GM13977 (cell line): ENCODE results near the gene SRCAP.

Source experiments
- DNase-seq: peaks from one replicate; pipeline ENCODE4 v3.0.0; 2012; ENCODE audit warnings: low spot score
- CTCF ChIP-seq: IDR thresholded peaks from 2 replicates; pipeline ENCODE4 v1.5.1; 2012; ENCODE audit warnings: mild to moderate bottlenecking, control low read depth; ENCODE audit not compliant: insufficient read depth; ENCODE audit errors: extremely low read depth, missing control alignments
- in situ Hi-C: fragments of 300-500 bp; cut with MboI; formaldehyde crosslinking; loops from one replicate; pipeline ENCODE4 v1.12.0; 2022; ENCODE audit warnings: low sequenced_read_pairs, low pct_unique_long_range_greater_than_20kb, mixed read lengths, inconsistent platforms; ENCODE audit not compliant: unreplicated experiment

The SRCAP gene

GRCh38 chr16:30773826-30774225 is 74.9 kb downstream of the SRCAP start:
- DNase-seq: no peak
- no peak for TF ChIP-seq CTCF
- in situ Hi-C loops: no loop called here

GRCh38 chr16:30774367-30775130 is 75.6 kb downstream of the SRCAP start:
- in situ Hi-C loops: no loop called here
- no peak for TF ChIP-seq CTCF

DNA sequence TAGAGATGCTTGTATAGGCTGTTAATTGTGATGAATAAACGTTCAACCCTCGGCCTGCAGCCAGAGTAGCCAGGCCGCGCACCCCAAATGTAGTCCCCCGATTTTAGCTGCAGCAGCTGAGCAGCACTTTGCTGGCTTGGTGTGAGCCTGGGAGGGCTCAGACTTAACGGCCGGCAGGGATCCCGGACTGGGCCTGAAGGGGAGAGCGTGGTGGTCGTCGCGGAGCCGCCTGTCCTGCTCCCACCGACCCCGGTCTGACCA is 76.1 kb downstream of the SRCAP start:
- no peak for TF ChIP-seq CTCF
- in situ Hi-C loops: no loop called here
- DNase-seq: no peak

More at GRCh38 chr16:30774367-30775130, 75.6 kb downstream of the SRCAP start:
- DNase-seq: no peak

DNA sequence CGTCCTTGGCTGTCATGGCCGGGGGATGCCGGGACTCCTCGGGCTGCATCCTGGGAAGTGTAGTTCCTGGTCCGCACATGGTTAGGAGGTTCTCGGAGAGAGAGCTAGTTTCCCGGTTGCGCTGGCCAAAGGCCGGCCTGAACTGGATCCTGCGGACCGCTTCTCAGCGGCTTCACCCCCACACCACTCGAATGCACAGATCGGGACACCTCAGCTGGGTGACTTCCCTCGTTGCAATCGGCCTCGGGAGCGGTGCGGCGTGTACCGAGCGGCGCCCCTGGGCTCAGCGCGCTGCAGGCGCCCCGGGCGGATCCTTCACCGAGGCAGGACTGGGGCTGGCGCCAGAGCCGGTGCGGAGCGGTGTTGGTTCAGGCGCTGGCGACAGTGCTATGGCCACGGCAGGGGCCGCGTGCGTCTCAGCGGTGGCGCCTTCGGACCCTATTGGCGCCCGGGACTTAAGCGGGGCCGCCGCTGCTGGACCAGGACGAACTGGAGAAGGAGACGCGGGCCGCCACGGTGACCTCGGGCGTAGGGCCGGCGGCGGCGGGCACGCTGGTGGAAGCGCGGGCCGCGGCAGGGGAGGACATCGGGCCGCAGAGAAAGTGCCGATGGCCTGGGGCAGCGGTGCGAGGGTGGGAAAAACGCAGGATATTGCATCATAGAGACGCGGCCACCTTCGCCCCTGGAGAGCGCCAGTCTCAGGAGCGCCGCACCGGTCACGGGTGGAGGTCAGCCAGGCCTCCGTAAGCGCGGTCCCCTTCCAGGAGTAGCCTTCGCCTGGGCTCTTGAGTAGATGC is 76.6 kb downstream of the SRCAP start:
- DNase-seq: peak; percentile 86
- no peak for TF ChIP-seq CTCF

DNA sequence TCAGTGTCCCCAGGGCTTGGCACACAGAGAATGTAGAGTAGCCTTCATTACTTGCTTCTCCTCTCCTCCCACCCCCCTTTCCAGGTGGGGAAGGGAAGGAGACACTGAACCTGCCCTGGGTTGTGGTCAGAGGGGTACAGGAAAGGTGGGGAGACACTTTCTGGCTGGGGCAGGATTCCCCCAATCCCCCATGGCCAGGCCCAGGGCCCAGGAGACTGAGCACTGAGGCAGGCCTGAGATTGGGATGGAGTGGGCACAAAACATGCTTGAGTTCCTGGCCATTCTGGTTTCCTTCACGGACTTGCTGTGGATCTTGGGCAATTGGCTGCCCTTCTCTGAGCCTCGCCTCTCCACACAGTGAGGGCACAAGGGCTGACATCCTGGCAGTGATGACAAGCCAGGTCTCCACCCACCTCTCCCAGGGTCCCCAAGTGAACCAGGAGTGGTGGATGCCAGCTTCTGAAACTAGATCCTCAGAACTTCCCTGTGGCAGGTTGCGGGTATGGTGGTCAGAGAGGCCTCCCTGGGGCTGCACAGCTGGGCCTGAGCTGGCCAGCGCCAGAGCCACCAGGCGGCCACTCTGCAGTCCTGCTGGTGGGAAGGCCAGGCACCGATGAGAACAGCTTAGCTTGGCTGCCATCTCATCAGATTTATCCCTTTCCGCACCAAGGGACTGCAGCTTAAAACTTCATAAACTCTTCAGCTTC is 78.8 kb downstream of the SRCAP start:
- no peak for TF ChIP-seq CTCF
- in situ Hi-C loops: no loop called here

More for the DNA sequence above, 76.6 kb downstream of the SRCAP start:
- in situ Hi-C loops: no loop called here

DNA sequence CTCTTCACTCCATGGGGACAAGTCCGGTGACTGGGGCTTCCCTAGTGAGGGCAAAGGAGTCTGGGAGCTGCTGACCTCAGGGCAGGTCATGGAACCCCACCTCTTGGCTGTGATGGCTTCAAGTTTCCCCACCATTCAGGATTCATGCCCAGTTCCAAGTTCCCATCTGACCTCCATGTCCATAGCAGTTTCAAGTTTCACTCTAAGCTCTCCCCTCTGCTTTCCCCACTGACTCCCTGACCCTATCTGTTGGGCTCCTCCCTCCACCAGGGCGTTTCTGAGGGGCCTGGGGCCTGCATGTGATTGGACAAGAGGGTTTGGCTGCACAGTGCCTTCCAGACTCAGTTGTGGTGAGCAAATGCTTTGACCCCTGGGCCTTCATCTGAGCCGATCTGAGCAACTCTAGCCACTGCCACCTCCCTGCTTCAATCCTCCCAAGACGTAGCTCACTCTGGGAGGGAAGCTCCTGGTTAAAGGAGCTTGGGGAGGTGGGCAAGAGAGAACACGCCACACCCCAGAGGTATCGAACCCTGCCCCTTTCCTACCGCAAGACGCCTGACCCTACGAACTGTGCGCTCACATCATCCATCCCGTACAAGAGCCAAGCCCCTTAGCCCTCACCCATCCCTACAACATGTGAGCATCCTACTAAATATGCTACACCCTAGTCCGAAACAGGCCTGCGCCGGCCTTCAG is 79.7 kb downstream of the SRCAP start:
- DNase-seq: no peak
- in situ Hi-C loops: no loop called here

More for the DNA sequence above, 78.8 kb downstream of the SRCAP start:
- DNase-seq: no peak

More for the DNA sequence above, 79.7 kb downstream of the SRCAP start:
- TF ChIP-seq CTCF: no peak
